ENCODE results near the gene CACNA1B.
"Not testable (repeated sequence)": the region's sequence is repeated elsewhere in the genome, so short reads cannot be mapped to it uniquely, and the experiment has no call there.

Gene CACNA1B

GRCh38 chr9:137878146-137878941 lies 762 bp downstream of the CACNA1B start:
- no peaks in the 10 kb centered on the region for H3K9me3 ChIP-seq (ENCODE audit: control insufficient read depth, insufficient read depth, low read length)
- peak overlapping the region; percentile 53; the same call in 1 of the 2 replicates for H3K4me3 ChIP-seq (ENCODE audit: low read length)
- peaks cover 2% of the 10 kb centered on the region for H3K4me1 ChIP-seq (ENCODE audit: control insufficient read depth, insufficient read depth, low read length)
- H3K27me3 ChIP-seq (ENCODE audit: control insufficient read depth, insufficient read depth, low read length) = peaks cover 2% of the 10 kb centered on the region; the same call in 1 of the 2 replicates
- no peak overlapping the region for H3K27ac ChIP-seq (ENCODE audit: low read length)
- H3K36me3 ChIP-seq (ENCODE audit: control insufficient read depth, insufficient read depth, low read length) = peaks cover 8% of the 10 kb centered on the region; the same call in 1 of the 2 replicates
- peak; percentile 54 for DNase-seq (ENCODE audit: low read depth, low spot score)
- no CpG with 5 or more reads among the region's 101 CpGs for WGBS (ENCODE audit: insufficient coverage, insufficient read length)

GRCh38 chr9:137879052-137879451 lies 1.5 kb downstream of the CACNA1B start:
- peaks cover 8% of the 10 kb centered on the region; the same call in 1 of the 2 replicates for H3K36me3 ChIP-seq (ENCODE audit: control insufficient read depth, insufficient read depth, low read length)
- H3K27me3 ChIP-seq (ENCODE audit: control insufficient read depth, insufficient read depth, low read length) = peaks cover 2% of the 10 kb centered on the region; the same call in 1 of the 2 replicates
- no peak for DNase-seq (ENCODE audit: low read depth, low spot score)
- no peaks in the 10 kb centered on the region for H3K9me3 ChIP-seq (ENCODE audit: control insufficient read depth, insufficient read depth, low read length)
- WGBS (ENCODE audit: insufficient coverage, insufficient read length) = no CpG with 5 or more reads among the region's 20 CpGs
- peaks cover 2% of the 10 kb centered on the region for H3K4me1 ChIP-seq (ENCODE audit: control insufficient read depth, insufficient read depth, low read length)
- H3K27ac ChIP-seq (ENCODE audit: low read length) = no peak overlapping the region
- no peak overlapping the region for H3K4me3 ChIP-seq (ENCODE audit: low read length)

GRCh38 chr9:137879566-137880150 lies 2.1 kb downstream of the CACNA1B start:
- WGBS (ENCODE audit: insufficient coverage, insufficient read length) = no CpG with 5 or more reads among the region's 8 CpGs

GRCh38 chr9:137880160-137880975 lies 2.8 kb downstream of the CACNA1B start:
- peaks cover 2% of the 10 kb centered on the region for H3K4me1 ChIP-seq (ENCODE audit: control insufficient read depth, insufficient read depth, low read length)
- H3K27me3 ChIP-seq (ENCODE audit: control insufficient read depth, insufficient read depth, low read length) = peaks cover 2% of the 10 kb centered on the region; the same call in 1 of the 2 replicates
- H3K27ac ChIP-seq (ENCODE audit: low read length) = no peak overlapping the region
- peaks cover 8% of the 10 kb centered on the region; the same call in 1 of the 2 replicates for H3K36me3 ChIP-seq (ENCODE audit: control insufficient read depth, insufficient read depth, low read length)
- no CpG with 5 or more reads among the region's 16 CpGs for WGBS (ENCODE audit: insufficient coverage, insufficient read length)
- no peak overlapping the region for H3K4me3 ChIP-seq (ENCODE audit: low read length)
- no peak for DNase-seq (ENCODE audit: low read depth, low spot score)
- no peaks in the 10 kb centered on the region for H3K9me3 ChIP-seq (ENCODE audit: control insufficient read depth, insufficient read depth, low read length)

More at GRCh38 chr9:137879566-137880150, 2.1 kb downstream of the CACNA1B start:
- H3K4me3 ChIP-seq (ENCODE audit: low read length) = no peak overlapping the region
- no peaks in the 10 kb centered on the region for H3K9me3 ChIP-seq (ENCODE audit: control insufficient read depth, insufficient read depth, low read length)
- no peak overlapping the region for H3K27ac ChIP-seq (ENCODE audit: low read length)
- peaks cover 2% of the 10 kb centered on the region for H3K4me1 ChIP-seq (ENCODE audit: control insufficient read depth, insufficient read depth, low read length)
- DNase-seq (ENCODE audit: low read depth, low spot score) = no peak
- peaks cover 8% of the 10 kb centered on the region; the same call in 1 of the 2 replicates for H3K36me3 ChIP-seq (ENCODE audit: control insufficient read depth, insufficient read depth, low read length)
- peaks cover 2% of the 10 kb centered on the region; the same call in 1 of the 2 replicates for H3K27me3 ChIP-seq (ENCODE audit: control insufficient read depth, insufficient read depth, low read length)

- DNase-seq (ENCODE audit: low read depth, low spot score) = no peak
- no CpG with 5 or more reads among the region's 10 CpGs for WGBS (ENCODE audit: insufficient coverage, insufficient read length)
- Histone ChIP-seq H3K27me3 (ENCODE audit: control insufficient read depth, insufficient read depth, low read length) (peaks cover 2% of the 10 kb centered on the region; the same call in 1 of the 2 replicates), H3K4me3 (ENCODE audit: low read length) (no peak overlapping the region), H3K36me3 (ENCODE audit: control insufficient read depth, insufficient read depth, low read length) (peaks cover 8% of the 10 kb centered on the region; the same call in 1 of the 2 replicates), H3K27ac (ENCODE audit: low read length) (no peak overlapping the region), H3K9me3 (ENCODE audit: control insufficient read depth, insufficient read depth, low read length) (no peaks in the 10 kb centered on the region), H3K4me1 (ENCODE audit: control insufficient read depth, insufficient read depth, low read length) (peaks cover 2% of the 10 kb centered on the region)
These were observed 3.5 kb downstream of the CACNA1B start for GRCh38 chr9:137880976-137881530.

GRCh38 chr9:137881591-137882505 lies 4.3 kb downstream of the CACNA1B start:
- Histone ChIP-seq H3K36me3 (ENCODE audit: control insufficient read depth, insufficient read depth, low read length) (peaks cover 8% of the 10 kb centered on the region; the same call in 1 of the 2 replicates), H3K27ac (ENCODE audit: low read length) (no peak overlapping the region), H3K4me1 (ENCODE audit: control insufficient read depth, insufficient read depth, low read length) (peaks cover 2% of the 10 kb centered on the region), H3K4me3 (ENCODE audit: low read length) (no peak overlapping the region; the same call in 1 of the 2 replicates), H3K27me3 (ENCODE audit: control insufficient read depth, insufficient read depth, low read length) (no peaks in the 10 kb centered on the region), H3K9me3 (ENCODE audit: control insufficient read depth, insufficient read depth, low read length) (no peaks in the 10 kb centered on the region)
- no peak for DNase-seq (ENCODE audit: low read depth, low spot score)
- no CpG with 5 or more reads among the region's 19 CpGs for WGBS (ENCODE audit: insufficient coverage, insufficient read length)

- Histone ChIP-seq H3K27me3 (ENCODE audit: control insufficient read depth, insufficient read depth, low read length) (no peaks in the 10 kb centered on the region), H3K27ac (ENCODE audit: low read length) (no peak overlapping the region), H3K4me3 (ENCODE audit: low read length) (no peak overlapping the region), H3K4me1 (ENCODE audit: control insufficient read depth, insufficient read depth, low read length) (peaks cover 2% of the 10 kb centered on the region), H3K36me3 (ENCODE audit: control insufficient read depth, insufficient read depth, low read length) (peaks cover 8% of the 10 kb centered on the region; the same call in 1 of the 2 replicates), H3K9me3 (ENCODE audit: control insufficient read depth, insufficient read depth, low read length) (no peaks in the 10 kb centered on the region)
- WGBS (ENCODE audit: insufficient coverage, insufficient read length) = no CpG with 5 or more reads among the region's 10 CpGs
- DNase-seq (ENCODE audit: low read depth, low spot score) = no peak
These were observed 4.9 kb downstream of the CACNA1B start for GRCh38 chr9:137882506-137882821.

GRCh38 chr9:137883977-137884376 lies 6.4 kb downstream of the CACNA1B start:
- not testable (repeated sequence) for H3K36me3 ChIP-seq (ENCODE audit: control insufficient read depth, insufficient read depth, low read length)

GRCh38 chr9:137884547-137884946 lies 7.0 kb downstream of the CACNA1B start:
- H3K4me1 ChIP-seq (ENCODE audit: control insufficient read depth, insufficient read depth, low read length); H3K27me3 ChIP-seq (ENCODE audit: control insufficient read depth, insufficient read depth, low read length); H3K36me3 ChIP-seq (ENCODE audit: control insufficient read depth, insufficient read depth, low read length); H3K9me3 ChIP-seq (ENCODE audit: control insufficient read depth, insufficient read depth, low read length); DNase-seq (ENCODE audit: low read depth, low spot score); H3K27ac ChIP-seq (ENCODE audit: low read length); H3K4me3 ChIP-seq (ENCODE audit: low read length): not testable (repeated sequence)
- WGBS (ENCODE audit: insufficient coverage, insufficient read length) = no CpG with 5 or more reads among the region's 7 CpGs

More at GRCh38 chr9:137883977-137884376, 6.4 kb downstream of the CACNA1B start:
- not testable (repeated sequence) for H3K4me1 ChIP-seq (ENCODE audit: control insufficient read depth, insufficient read depth, low read length); H3K27ac ChIP-seq (ENCODE audit: low read length); H3K27me3 ChIP-seq (ENCODE audit: control insufficient read depth, insufficient read depth, low read length); DNase-seq (ENCODE audit: low read depth, low spot score); H3K4me3 ChIP-seq (ENCODE audit: low read length); H3K9me3 ChIP-seq (ENCODE audit: control insufficient read depth, insufficient read depth, low read length)
- no CpG with 5 or more reads among the region's 6 CpGs for whole genome bisulfite sequencing (ENCODE audit: insufficient coverage, insufficient read length)

Measured in iPS DF 6.9 (cell line).